Measurements from ENCODE around the gene TRANK1. TPM values are rescaled to one million over a fixed set of nuclear protein-coding genes. Genes with fewer than 3 reads are reported as not detected.

Gene TRANK1
- total RNA-seq, 1 experiment from 2014 or later = 10.3 TPM

DNA sequence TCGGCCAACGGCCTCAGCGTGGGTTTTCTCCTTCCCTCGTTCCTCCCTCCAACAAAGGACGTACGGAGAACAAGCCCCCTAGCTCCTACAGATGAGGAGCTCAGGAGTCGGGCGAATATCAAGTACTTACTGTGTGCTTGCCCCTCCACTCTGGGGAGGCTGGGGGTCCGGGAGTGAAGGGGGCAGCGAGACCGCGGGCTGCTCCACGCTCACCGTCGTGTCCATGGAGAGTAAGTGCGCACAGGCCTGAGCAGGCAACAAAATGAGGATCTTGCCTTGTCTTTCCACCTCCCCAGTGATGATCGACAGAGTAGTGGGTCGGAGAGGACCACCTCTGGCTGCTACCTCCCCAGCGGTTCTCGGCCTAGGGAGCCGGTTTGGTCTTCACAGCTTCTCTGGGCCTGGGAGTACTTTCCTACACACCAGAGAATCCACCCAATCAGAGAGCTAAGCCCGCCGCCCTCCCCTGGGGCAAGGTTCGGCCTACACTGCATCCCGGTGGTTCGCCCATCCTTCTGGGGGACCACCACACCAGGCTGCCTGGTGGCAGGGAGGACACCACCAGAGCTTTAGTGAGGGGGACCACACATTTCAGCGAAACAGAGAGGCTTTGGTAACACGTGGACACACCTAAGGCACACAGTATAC lies 603 bp upstream of the TRANK1 start:
- Mint-ChIP-seq H3K4me3 (ENCODE audit: low read depth, unreplicated experiment) (peak overlapping the region; percentile 78), H3K4me1 (ENCODE audit: low read depth, unreplicated experiment) (no peaks in the 10 kb centered on the region), H3K27ac (ENCODE audit: unreplicated experiment) (no peak overlapping the region), H3K9me3 (ENCODE audit: low read depth, unreplicated experiment) (peaks cover 6% of the 10 kb centered on the region), H3K36me3 (ENCODE audit: insufficient read depth, unreplicated experiment) (peaks cover 6% of the 10 kb centered on the region), H3K27me3 (ENCODE audit: unreplicated experiment) (no peaks in the 10 kb centered on the region)
- CTCF ChIA-PET = interaction anchor here (1.8 kb wide), 1 partner anchor 13 kb away, joined by 7 read pairs; no protein-coding TSS in a partner anchor
- intact Hi-C loops (cut with micrococcal nuclease; ENCODE audit: unreplicated experiment) = no loop called here
- no peak for DNase-seq
- TF ChIP-seq, protein P1, sequence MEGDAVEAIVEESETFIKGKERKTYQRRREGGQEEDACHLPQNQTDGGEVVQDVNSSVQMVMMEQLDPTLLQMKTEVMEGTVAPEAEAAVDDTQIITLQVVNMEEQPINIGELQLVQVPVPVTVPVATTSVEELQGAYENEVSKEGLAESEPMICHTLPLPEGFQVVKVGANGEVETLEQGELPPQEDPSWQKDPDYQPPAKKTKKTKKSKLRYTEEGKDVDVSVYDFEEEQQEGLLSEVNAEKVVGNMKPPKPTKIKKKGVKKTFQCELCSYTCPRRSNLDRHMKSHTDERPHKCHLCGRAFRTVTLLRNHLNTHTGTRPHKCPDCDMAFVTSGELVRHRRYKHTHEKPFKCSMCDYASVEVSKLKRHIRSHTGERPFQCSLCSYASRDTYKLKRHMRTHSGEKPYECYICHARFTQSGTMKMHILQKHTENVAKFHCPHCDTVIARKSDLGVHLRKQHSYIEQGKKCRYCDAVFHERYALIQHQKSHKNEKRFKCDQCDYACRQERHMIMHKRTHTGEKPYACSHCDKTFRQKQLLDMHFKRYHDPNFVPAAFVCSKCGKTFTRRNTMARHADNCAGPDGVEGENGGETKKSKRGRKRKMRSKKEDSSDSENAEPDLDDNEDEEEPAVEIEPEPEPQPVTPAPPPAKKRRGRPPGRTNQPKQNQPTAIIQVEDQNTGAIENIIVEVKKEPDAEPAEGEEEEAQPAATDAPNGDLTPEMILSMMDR (IDR thresholded peaks at IDR 0.05; ENCODE audit: unreplicated experiment) = no peak
- no TSS peak for BruUV-seq (replicated peaks)

DNA sequence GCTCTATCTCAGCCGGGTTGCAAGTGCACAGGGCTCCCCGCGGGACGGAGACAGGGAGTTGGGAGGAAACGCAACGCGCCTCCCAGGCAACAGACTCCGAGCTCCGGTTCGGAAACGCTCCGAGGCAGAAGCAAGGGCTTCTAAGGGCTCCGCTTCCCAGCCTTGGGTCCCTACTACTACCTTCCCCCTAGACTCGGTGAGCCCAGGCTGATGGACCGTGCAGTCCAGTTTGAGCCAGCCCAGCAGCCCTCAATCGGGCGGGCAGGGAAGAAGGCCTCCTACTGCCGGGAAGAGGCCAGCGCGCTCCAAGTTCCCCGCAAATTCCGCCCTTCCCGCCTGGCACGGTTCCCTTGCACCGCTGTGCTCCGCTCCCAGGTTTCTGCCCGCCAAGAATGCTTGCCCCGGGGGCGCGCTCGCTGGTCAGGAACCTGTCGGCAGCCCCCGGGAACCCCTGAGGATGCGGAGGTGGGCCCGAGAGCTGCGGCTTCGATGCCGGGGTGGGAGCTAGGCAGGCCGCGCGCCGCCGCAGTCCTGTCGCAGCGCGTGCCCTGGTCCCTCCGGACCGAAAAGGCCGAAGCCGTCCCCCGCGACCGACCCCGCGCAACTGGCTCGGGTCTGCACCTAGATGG lies 728 bp downstream of the TRANK1 start:
- Mint-ChIP-seq H3K9me3 (ENCODE audit: low read depth, unreplicated experiment) (peaks cover 6% of the 10 kb centered on the region), H3K27ac (ENCODE audit: unreplicated experiment) (no peak overlapping the region), H3K4me3 (ENCODE audit: low read depth, unreplicated experiment) (peak overlapping the region; percentile 78), H3K36me3 (ENCODE audit: insufficient read depth, unreplicated experiment) (peaks cover 6% of the 10 kb centered on the region), H3K4me1 (ENCODE audit: low read depth, unreplicated experiment) (no peaks in the 10 kb centered on the region), H3K27me3 (ENCODE audit: unreplicated experiment) (no peaks in the 10 kb centered on the region)
- BruUV-seq (replicated peaks) = no TSS peak
- CTCF ChIA-PET = interaction anchor here (1.8 kb wide), 1 partner anchor 14 kb away, joined by 7 read pairs; no protein-coding TSS in a partner anchor
- intact Hi-C loops (cut with micrococcal nuclease; ENCODE audit: unreplicated experiment) = no loop called here
- peak; percentile 32 for DNase-seq
- TF ChIP-seq, protein P1 (IDR thresholded peaks at IDR 0.05; ENCODE audit: unreplicated experiment) = no peak

DNA sequence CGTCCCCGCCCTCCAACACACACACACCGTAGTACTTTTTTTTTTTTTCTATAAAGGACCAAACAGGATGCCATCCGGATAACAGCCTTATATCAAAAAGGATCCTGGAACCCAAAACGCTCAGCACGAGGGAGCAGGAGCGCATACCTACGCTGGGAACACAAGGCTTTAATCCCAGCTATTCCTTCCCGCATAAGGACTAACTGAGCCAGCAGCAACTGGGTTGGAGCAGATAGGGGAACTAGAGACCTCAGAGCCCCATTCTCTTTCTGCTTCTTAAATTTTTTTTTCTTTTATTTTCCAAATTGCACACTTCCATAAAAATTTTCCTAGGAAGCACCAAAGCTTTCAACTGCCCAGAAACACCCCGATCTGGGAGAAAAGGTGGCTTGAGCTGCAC lies 1.3 kb downstream of the TRANK1 start:
- Mint-ChIP-seq H3K9me3 (ENCODE audit: low read depth, unreplicated experiment) (peaks cover 4% of the 10 kb centered on the region), H3K27ac (ENCODE audit: unreplicated experiment) (no peak overlapping the region), H3K27me3 (ENCODE audit: unreplicated experiment) (no peaks in the 10 kb centered on the region), H3K36me3 (ENCODE audit: insufficient read depth, unreplicated experiment) (peaks cover 6% of the 10 kb centered on the region), H3K4me1 (ENCODE audit: low read depth, unreplicated experiment) (no peaks in the 10 kb centered on the region), H3K4me3 (ENCODE audit: low read depth, unreplicated experiment) (peak overlapping the region; percentile 78)
- intact Hi-C loops (cut with micrococcal nuclease; ENCODE audit: unreplicated experiment) = no loop called here
- TF ChIP-seq, protein P1 (IDR thresholded peaks at IDR 0.05; ENCODE audit: unreplicated experiment) = no peak
- DNase-seq = no peak
- CTCF ChIA-PET = interaction anchor here (1.8 kb wide), 1 partner anchor 15 kb away, joined by 7 read pairs; no protein-coding TSS in a partner anchor
- no TSS peak for BruUV-seq (replicated peaks)

DNA sequence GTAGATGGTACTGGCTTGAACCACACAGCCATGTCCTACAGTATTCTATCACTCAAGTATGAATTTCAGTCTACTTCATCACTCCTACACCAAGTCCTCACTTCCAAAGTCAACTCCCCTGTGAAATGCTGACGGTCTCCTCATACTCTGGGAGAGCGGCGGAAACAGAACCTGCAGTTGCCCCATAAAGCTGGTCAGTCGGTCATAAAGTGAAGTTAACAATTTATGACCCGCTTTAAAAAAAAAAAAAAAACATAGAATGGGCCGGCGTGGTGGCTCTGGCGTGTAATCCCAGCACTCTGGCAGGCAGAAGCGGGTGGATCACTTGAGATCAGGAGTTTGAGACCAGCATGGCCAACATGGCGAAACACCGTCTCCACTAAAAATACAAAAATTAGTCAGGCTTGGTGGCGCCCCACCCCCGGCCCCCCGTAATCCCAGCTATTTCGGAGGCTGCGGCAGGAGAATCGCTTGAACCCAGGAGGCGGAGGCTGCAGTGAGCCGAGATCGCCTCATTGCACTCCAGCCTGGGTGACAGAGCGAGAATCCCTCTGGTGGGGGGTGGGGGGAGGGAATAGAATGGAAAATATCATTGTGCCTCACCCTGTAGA lies 2.1 kb downstream of the TRANK1 start:
- no peaks in the 10 kb centered on the region for H3K9me3 Mint-ChIP-seq (ENCODE audit: low read depth, unreplicated experiment)
- H3K4me1 Mint-ChIP-seq (ENCODE audit: low read depth, unreplicated experiment) = no peaks in the 10 kb centered on the region
- CTCF ChIA-PET = no interaction called here
- intact Hi-C loops (cut with micrococcal nuclease; ENCODE audit: unreplicated experiment) = no loop called here
- no peaks in the 10 kb centered on the region for H3K27me3 Mint-ChIP-seq (ENCODE audit: unreplicated experiment)
- H3K4me3 Mint-ChIP-seq (ENCODE audit: low read depth, unreplicated experiment) = no peak overlapping the region
- no peak overlapping the region for H3K27ac Mint-ChIP-seq (ENCODE audit: unreplicated experiment)
- no peak for DNase-seq
- peaks cover 6% of the 10 kb centered on the region for H3K36me3 Mint-ChIP-seq (ENCODE audit: insufficient read depth, unreplicated experiment)
- BruUV-seq (replicated peaks) = no TSS peak
- TF ChIP-seq, protein P1 (IDR thresholded peaks at IDR 0.05; ENCODE audit: unreplicated experiment) = no peak
